Testis (tissue), 2 donors: ENCODE results near the gene RNF157.

ENCODE experiments used
- POLR2A ChIP-seq: fragments of 450-650 bp; IDR thresholded peaks from one replicate; pipeline ENCODE4 v1.6.1; 2017; ENCODE audit warnings: antibody characterized with exemption, mild to moderate bottlenecking, moderate library complexity
- TF ChIP-seq, protein P1 (sequence below), 3 experiments: fragments of 450-650 bp in 2 of 3; fragments of 200-600 bp in 1 of 3; sonication (generic) in 1 of 3; IDR thresholded peaks; one replicate each; pipeline ENCODE4 v1.5.1; 2016 to 2019; ENCODE audit warnings: antibody characterized with exemption in 3 of 3, mild to moderate bottlenecking in 2 of 3, moderate library complexity in 1 of 3

DNA sequence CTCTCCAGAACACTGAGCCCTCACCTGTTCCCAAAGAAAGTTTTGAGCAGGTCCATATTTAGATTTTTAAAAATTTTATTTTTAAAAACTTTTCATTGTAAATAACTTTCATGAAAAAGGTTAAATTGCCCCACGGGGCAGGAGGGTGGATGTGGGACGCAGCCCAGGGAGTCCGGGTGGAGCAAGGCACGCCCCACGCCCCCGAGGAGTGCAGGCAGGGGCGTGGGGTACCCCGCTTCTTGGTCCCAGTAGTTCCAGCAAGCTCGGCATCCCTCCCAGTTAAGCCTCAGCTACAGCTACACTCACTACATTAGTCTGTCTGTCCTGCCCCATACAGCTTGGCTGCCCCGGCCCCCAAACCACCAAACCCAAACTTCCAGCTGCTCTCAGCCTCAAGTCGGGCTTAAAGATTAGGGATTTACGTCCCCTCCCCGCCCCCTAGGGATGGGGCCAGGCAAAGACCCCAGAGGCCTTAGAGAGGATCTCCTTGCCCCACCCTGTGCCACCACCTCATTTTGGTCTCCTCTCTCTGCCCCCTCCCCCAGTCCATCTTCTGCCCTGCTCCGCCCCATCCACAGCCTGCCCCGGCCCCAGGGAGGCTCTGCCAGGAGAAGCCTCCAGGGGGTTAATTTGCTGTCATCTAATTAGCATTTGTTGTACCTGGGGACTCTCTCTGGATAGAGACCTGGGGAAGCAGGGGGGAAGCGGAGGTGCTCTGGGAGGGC lies 103.9 kb downstream of the RNF157 start:
- TF ChIP-seq, protein P1, sequence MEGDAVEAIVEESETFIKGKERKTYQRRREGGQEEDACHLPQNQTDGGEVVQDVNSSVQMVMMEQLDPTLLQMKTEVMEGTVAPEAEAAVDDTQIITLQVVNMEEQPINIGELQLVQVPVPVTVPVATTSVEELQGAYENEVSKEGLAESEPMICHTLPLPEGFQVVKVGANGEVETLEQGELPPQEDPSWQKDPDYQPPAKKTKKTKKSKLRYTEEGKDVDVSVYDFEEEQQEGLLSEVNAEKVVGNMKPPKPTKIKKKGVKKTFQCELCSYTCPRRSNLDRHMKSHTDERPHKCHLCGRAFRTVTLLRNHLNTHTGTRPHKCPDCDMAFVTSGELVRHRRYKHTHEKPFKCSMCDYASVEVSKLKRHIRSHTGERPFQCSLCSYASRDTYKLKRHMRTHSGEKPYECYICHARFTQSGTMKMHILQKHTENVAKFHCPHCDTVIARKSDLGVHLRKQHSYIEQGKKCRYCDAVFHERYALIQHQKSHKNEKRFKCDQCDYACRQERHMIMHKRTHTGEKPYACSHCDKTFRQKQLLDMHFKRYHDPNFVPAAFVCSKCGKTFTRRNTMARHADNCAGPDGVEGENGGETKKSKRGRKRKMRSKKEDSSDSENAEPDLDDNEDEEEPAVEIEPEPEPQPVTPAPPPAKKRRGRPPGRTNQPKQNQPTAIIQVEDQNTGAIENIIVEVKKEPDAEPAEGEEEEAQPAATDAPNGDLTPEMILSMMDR (IDR thresholded peaks at IDR 0.05) = no peak
- TF ChIP-seq POLR2A = no peak
